A549 treated with CORT108297 at 1 μM for 4 hours (cell line): ENCODE results near the gene CYB561D2. TPM values are rescaled to one million over a fixed set of nuclear protein-coding genes. Genes with fewer than 3 reads are reported as not detected.

Source experiments
- total RNA-seq: library from RNA; stranded (reverse); fragments of 200-300 nt; extraction: Qiagen RNA extraction; gene quantifications from 5 replicates; pipeline ENCODE4 v1.2.3, GENCODE V29; 2022

The CYB561D2 gene, protein sequence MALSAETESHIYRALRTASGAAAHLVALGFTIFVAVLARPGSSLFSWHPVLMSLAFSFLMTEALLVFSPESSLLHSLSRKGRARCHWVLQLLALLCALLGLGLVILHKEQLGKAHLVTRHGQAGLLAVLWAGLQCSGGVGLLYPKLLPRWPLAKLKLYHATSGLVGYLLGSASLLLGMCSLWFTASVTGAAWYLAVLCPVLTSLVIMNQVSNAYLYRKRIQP
- 14.7 to 22.9 TPM (median 22.3 TPM) in 5 replicates for total RNA-seq

DNA sequence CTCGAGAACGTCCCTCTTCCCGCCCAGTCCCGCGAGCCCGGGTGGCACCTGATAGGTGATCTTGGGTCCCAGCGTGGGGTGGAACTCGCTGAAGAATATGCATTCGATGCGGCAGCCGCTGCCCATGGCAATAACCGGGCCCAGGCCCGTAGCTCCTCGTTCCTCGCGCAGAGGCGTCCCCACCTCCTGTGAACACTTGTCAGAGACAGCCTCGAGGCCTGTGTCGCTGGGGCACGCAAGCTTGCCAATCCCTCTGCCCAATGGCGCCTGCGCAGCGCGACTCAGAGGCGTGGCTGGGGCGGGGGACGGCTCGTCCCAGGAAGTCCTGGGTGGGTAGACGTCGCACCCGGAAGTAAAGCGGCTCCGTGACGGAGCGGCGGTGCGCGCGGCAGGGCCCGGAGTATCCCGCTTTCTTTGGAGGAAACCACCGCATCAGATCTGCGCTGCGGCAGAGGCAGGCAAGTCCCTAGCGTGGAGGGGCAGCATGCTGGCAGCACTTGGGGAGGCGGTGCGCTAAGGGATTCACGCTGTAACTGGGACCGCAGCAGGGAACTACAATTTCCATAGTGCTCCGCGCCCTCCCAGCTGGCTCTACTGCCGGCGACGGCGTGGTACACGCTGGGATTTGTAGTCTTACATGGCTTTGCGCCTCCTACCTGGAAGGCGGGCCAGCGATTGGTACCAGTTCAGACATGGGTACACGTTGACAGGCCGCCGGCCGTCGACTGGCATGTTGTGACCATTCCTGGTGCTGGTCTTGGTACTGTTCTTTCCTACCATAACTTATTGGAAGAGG lies at the start of gene CYB561D2, which contains the start of gene NPRL2:
Gene CYB561D2 (plus strand): TSS at position 336 of the 796 bp plus-strand sequence. CDS start 572 bp downstream, outside the sequence.
Gene NPRL2 (minus strand): TSS at position 249 of the 796 bp plus-strand sequence. CDS start 123 bp downstream, at position 126.

DNA sequence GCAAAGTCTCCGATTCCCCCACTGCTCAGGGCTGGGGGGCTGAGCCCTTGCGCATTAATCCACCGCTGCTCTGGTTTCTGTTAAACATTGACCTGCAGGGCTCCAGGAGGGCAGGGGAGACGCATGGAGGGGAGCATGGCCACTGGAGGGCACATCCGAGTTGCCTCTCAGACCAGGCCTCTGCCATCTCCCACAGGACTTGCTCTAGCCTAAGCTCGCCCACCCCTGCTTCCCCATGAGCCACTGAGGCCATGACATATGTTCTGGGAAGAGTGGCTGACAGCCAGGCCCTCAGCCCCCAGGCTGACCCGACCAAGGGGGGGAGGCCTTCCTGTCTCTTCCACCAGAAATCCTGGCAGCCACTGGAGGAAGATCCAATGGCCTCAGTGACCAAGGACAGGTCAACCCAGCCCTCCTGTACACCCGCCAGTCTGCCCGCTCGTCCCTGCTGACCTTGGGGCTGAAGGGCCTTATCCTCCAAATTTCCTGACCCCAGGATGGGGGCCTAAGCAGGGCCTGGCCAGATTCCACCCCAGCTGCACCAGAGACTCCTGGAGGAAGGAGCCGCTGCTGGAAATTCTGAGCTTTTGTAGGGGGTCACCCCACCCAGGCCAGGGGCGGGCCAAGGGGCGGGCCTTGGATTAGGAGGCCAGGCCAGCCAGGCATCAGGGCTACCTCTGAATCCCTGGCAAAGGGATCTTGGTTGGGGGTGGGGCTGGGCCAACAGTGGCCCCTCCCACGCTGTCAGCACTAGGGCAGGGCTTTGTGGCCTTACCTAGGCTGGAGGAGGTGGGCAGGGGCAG lies 47.4 kb upstream of the CYB561D2 start, which contains the start of gene HYAL1:
Gene HYAL1 (minus strand): TSS at position 562 of the 803 bp plus-strand sequence. CDS start 618 bp downstream, outside the sequence.

DNA sequence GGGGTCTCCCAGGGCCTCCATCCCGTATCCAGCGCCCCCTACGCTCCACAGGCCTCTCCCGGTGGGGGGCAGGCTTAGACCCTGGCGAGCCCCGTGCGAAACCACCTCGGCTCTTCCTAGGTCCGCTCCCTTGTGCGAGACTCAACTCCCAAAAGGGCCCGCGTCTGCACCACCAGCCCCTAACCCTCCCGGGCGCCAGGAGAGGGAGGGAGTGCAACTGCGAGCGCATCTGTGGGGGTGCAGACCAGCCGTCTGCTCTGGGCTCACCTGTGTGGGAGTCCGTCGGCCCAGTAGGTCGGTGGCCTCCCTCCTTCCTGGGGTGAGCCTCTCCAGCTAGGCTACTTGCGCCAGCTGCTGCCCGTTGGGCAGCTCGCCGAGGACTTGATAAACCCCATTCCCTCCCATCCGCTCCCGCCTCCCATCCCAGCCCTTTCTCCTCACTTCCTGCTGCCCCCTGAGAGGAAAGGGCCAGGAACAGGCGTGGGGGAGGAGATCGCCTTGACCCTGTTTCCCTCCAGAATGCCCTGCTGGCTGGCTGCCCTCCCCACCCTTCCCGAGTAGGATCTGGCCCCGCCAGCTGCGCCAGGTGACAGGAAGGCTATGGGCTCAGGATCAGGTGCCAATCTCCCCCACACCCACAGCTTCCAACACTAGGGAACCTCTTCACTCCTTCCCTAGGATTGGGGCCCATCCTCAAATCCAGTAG lies 28.1 kb upstream of the CYB561D2 start, which contains the start of gene HYAL2:
Gene HYAL2 (minus strand): TSS at position 360 of the 706 bp plus-strand sequence. CDS start 2,256 bp downstream, outside the sequence.

DNA sequence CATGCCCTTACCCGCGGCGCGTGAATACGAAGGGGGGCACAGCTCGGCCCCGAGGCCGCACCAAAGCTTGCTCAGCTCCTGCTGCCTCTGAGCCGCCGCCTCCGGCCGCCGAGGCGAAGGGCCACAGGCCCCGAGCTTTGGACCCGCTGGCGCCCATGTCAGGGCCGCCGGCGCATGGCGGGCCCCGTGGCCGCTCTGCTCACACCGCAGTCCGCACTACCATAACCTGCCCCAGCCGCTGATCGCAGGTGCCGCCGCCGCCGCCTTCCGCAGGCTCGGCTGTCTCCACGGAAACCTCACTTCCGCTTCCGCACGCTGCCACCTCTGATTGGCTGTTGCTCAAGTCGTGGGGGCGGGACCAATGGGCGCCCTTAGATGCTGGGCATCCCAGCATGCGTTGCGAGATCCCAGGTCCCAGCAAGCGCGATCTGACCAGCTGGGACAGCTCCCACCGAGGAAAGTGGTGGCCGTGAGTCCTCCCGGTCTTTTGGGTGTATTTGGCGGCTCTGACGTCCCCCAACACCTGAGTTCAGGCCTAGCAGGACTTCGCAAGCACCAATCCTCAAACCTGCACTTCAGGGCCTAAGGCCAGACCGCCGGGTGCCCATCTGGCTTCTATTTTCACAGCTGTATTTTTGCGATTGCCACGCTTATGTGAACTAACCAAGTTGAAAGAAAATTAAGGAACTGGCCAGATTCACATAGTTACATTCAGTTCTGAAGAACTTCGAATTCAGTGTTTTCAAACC lies 22.5 kb upstream of the CYB561D2 start, which contains the start of gene TUSC2:
Gene TUSC2 (minus strand): TSS at position 281 of the 749 bp plus-strand sequence. CDS start 124 bp downstream, at position 157.

DNA sequence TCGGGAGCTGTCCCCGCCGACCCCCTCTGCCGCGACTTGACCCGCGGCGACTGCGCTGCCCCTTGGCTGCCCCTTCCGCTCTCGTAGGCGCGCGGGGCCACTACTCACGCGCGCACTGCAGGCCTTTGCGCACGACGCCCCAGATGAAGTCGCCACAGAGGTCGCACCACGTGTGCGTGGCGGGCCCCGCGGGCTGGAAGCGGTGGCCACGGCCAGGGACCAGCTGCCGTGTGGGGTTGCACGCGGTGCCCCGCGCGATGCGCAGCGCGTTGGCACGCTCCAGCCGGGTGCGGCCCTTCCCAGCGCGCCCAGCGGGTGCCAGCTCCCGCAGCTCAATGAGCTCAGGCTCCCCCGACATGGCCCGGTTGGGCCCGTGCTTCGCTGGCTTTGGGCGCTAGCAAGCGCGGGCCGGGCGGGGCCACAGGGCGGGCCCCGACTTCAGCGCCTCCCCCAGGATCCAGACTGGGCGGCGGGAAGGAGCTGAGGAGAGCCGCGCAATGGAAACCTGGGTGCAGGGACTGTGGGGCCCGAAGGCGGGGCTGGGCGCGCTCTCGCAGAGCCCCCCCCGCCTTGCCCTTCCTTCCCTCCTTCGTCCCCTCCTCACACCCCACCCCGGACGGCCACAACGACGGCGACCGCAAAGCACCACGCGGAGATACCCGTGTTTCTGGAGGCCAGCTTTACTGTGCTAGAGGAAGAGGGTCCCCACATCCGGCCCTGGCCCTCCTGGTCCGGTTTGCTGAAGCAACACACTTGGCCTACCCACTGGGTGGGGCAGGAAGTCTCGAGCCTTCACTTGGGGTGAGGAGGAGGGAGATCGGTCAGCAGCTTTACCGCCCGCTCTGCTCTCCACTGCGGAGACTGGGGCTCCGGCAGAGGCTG lies 10.0 kb upstream of the CYB561D2 start, which contains the start of gene RASSF1:
Gene RASSF1 (minus strand): TSS at position 389 of the 882 bp plus-strand sequence. CDS start 31 bp downstream, at position 358.

GRCh38 chr3:50345586-50346234 lies 5.0 kb upstream of the CYB561D2 start, which contains the start of gene ZMYND10:
TSS of gene ZMYND10 (minus strand) at chr3:50345732. CDS start at chr3:50345579, 153 bp downstream.

GRCh38 chr3:50358911-50359759 lies 8.5 kb downstream of the CYB561D2 start, which contains the start of gene TMEM115:
TSS of gene TMEM115 (minus strand) at chr3:50359521. CDS start at chr3:50359063, 458 bp downstream.

Other genes with a start within 250 kb of the CYB561D2 start
- 7.0 to 12.2 TPM (median 10.6 TPM) in 5 replicates for gene SEMA3F, start 195.5 kb upstream of the CYB561D2 start, total RNA-seq
- 0.06 TPM in 1 of 5 replicates, not detected in the others for gene GNAT1, start 159.3 kb upstream of the CYB561D2 start, total RNA-seq
- 0.02 to 0.23 TPM (median 0.08 TPM) in 4 of 5 replicates, not detected in the other for gene SLC38A3, start 145.6 kb upstream of the CYB561D2 start, total RNA-seq
- gene GNAI2, start 114.7 kb upstream of the CYB561D2 start, total RNA-seq, result 34.4 to 48.3 TPM (median 45.0 TPM) in 5 replicates
- gene SEMA3B, start 81.7 kb upstream of the CYB561D2 start, total RNA-seq, result 5.6 to 10.6 TPM (median 8.3 TPM) in 5 replicates
- gene LSMEM2, start 71.8 kb upstream of the CYB561D2 start, total RNA-seq, result 0.09 TPM in 2 of 5 replicates, not detected in the others
- gene IFRD2, start 58.4 kb upstream of the CYB561D2 start, total RNA-seq, result 72.3 to 104 TPM (median 92.6 TPM) in 5 replicates
- 7.0 to 9.6 TPM (median 8.9 TPM) in 5 replicates for gene HYAL3, start 51.5 kb upstream of the CYB561D2 start, total RNA-seq
- gene NAA80, start 51.5 kb upstream of the CYB561D2 start, total RNA-seq, result 4.6 to 7.6 TPM (median 7.1 TPM) in 5 replicates
- 0.37 to 0.52 TPM (median 0.44 TPM) in 5 replicates for gene HYAL1, start 47.3 kb upstream of the CYB561D2 start, total RNA-seq
- gene HYAL2, start 28.1 kb upstream of the CYB561D2 start, total RNA-seq, result 17.4 to 28.8 TPM (median 25.6 TPM) in 5 replicates
- gene TUSC2, start 22.6 kb upstream of the CYB561D2 start, total RNA-seq, result 23.3 to 43.8 TPM (median 36.8 TPM) in 5 replicates
- 16.7 to 21.1 TPM (median 20.4 TPM) in 5 replicates for gene RASSF1, start 10.0 kb upstream of the CYB561D2 start, total RNA-seq
- gene ZMYND10, start 5.1 kb upstream of the CYB561D2 start, total RNA-seq, result 0.93 to 1.8 TPM (median 1.1 TPM) in 5 replicates
- 12.2 to 15.4 TPM (median 13.0 TPM) in 5 replicates for gene NPRL2, start 87 bp upstream of the CYB561D2 start, total RNA-seq
- gene TMEM115, start 8.7 kb downstream of the CYB561D2 start, total RNA-seq, result 37.7 to 48.2 TPM (median 47.5 TPM) in 5 replicates
- gene CACNA2D2, start 152.8 kb downstream of the CYB561D2 start, total RNA-seq, result 0.46 to 0.54 TPM (median 0.51 TPM) in 5 replicates
- gene C3orf18, start 216.9 kb downstream of the CYB561D2 start, total RNA-seq, result 2.4 to 2.7 TPM (median 2.6 TPM) in 5 replicates
- 4.9 to 7.3 TPM (median 7.0 TPM) in 5 replicates for gene HEMK1, start 218.7 kb downstream of the CYB561D2 start, total RNA-seq